ENCODE results near the gene VARS2. TPM values are rescaled to one million over a fixed set of nuclear protein-coding genes. Genes with fewer than 3 reads are reported as not detected.

The VARS2 gene
- total RNA-seq, 4 donors from 2014 or later: 9.7 to 16.5 (median 12.8) TPM

DNA sequence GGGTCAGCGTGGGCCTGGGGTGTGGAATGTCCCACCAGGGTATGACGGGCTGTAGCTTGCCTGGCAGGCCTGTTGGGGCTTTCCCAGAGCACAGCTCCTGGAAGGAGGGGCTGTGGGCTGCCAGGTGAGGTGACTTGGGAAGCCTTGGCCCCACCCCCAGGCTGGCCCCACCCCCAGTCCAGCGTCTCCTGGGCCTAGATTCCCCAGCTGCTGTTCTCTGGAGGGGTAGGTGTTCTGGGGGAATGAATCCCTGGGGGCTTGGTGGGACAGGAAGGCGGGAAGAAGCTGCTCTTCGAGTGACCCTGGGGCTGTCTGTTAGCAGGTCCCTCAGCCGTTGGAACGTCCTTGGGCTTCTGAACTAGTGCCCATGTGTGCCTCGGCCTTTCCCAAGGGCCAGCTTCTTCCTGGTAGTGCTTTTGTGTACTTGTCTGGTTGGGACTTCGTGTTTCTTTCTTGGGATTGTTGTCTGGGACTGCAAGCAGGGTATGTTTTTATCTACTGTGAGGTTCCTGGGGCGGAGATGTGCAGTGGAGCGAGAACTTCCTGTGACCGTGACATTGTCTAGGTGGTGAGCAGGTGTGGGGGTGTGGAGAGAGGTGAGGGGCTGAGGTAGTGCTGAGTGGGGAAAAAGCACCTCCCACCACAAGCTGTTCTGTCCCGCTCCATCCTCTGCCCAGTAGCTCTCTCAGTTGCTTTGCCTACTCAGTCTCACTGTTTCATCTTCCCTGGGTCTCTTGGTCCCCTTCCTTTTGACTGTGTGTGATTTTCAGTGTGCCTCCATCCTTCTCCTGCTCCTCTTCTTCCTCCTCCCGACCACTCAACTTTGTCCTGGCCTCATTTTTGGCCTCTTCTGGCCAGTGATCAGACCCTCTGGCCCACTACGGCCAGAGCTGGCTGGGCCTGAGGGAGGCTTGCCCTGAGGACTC lies 31.0 kb upstream of the VARS2 start:
- ATAC-seq: no peak
- Histone ChIP-seq H3K27ac (peak overlapping the region; percentile 90 to 96 (median 91)), H3K4me3 (peak overlapping the region in 1 of 2 donors; percentile 85), H3K9me3 (no peaks in the 10 kb centered on the region), H3K36me3 (no peaks in the 10 kb centered on the region), H3K4me1 (peaks cover 0 to 62% (median 31%) of the 10 kb centered on the region in 3 donors), H3K27me3 (no peaks in the 10 kb centered on the region)
- WGBS, 2 donors (ENCODE audit: low coverage in 1 of 2): 23 to 60% methylated on average over 1 to 2 of the region's 15 CpGs
- TF ChIP-seq POLR2AphosphoS5 (IDR thresholded peaks at IDR 0.05) (no peak), POLR2A (IDR thresholded peaks at IDR 0.05) (no peak), EP300 (IDR thresholded peaks at IDR 0.05) (no peak), CTCF (IDR thresholded peaks at IDR 0.05) (no peak)

DNA sequence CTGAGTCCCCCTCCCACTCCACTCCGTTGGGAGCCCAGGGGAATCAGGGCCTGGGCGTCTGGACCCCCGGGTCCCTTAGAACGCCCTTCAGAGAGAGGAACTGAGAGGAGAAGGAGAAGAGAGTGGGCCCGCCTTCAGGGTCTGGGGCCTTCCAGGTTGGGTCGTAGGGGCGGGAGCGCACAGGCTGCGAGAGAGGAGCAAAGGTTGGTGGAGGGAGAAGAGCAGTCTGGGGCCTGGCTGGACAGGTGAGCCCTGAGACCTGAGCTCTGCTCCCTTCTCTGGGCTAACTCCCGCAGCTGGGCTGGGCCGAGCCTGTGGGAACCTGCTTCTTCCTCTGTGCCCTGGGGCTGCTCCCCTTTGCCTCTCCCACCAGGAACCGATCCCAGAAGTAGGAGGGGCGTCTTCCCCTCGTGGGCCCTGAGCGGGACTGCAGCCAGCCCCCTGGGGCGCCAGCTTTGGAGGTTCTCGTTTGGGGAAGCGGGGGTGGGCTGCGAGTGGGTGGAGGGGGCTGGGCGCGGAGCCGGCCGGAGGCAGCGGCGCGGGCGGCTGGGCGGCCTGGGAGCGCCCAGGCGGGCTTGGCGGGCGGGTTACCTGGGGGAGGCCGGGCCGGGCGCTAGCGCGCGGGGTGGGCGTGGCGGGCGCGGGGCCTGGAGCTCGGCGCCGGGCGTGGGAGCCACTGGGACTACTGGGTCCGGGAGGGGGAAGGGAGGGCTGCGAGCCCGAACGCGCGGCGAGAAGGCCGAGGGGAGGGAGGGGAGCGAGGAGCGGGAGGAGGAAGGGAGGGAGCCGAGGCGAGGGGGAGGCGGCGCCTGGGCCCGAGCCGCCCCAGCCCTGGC lies 30.1 kb upstream of the VARS2 start, which contains the start of gene DDR1:
TSS of gene DDR1 (plus strand) at position 835 of the 836 bp plus-strand sequence. CDS start 4,211 bp downstream, outside the sequence.
- 70% methylated on average over 2 of the region's 62 CpGs; no CpG with 5 or more reads in 1 of the 2 donors for WGBS, 2 donors (ENCODE audit: low coverage in 1 of 2)
- H3K36me3 ChIP-seq: peaks cover 0 to 2% of the 10 kb centered on the region in 2 donors
- no peak for TF ChIP-seq POLR2AphosphoS5 (IDR thresholded peaks at IDR 0.05)
- peak within 1 kb of the TSS; percentile 90 to 96 (median 91) for H3K27ac ChIP-seq
- H3K4me1 ChIP-seq: peaks cover 0 to 62% (median 31%) of the 10 kb centered on the region in 3 donors
- ATAC-seq: peak; percentile 83
- peak within 1 kb of the TSS; percentile 85 to 93 for H3K4me3 ChIP-seq
- H3K27me3 ChIP-seq: no peaks in the 10 kb centered on the region
- H3K9me3 ChIP-seq: no peaks in the 10 kb centered on the region

DNA sequence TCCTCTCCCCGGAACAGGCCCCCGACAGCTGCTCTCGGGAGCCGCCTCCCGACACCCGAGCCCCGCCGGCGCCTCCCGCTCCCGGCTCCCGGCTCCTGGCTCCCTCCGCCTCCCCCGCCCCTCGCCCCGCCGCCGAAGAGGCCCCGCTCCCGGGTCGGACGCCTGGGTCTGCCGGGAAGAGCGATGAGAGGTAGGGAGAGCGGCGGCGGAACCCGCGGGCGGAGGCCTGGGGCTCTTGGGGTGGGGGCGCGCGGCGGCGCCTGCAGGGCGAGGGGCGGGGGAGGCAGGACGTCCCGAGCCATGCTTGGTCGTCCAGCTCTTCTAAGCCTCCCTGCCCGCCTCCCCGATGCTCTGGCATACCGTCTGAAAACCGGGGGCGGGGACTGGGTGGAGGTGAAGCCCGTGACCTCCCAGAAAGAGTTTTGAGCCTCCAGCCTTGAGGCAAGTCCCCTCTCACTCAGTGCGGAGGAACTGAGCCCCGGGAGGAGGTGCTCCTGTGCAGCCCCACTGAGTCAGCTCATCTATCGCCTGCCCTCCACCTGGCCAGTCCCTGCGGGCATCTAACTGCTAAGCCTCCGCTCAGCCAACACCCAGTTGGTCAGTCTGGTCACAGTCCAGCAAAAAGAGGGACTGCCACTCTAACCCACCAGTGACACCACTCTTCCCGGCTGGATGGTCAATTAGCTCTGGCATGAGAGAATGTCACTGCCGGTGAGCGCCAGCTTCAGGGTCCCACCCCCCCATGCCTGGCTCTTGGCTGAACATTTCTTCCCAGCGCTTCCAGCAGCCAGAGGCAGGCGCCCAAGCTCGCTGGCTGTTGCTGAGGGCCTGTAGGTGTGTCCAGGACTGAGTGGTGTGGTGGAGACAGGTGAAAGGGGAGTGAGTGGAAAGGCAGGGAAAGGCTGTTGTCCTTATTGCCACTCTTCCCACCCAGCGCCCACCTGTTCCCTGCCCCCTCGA lies 29.2 kb upstream of the VARS2 start:
- H3K36me3 ChIP-seq: peaks cover 0 to 11% of the 10 kb centered on the region in 2 donors
- H3K27ac ChIP-seq: peak overlapping the region; percentile 90 to 96 (median 91)
- H3K9me3 ChIP-seq: no peaks in the 10 kb centered on the region
- peak overlapping the region; percentile 85 to 93 for H3K4me3 ChIP-seq
- H3K4me1 ChIP-seq: peaks cover 0 to 66% (median 31%) of the 10 kb centered on the region in 3 donors
- TF ChIP-seq POLR2AphosphoS5 (IDR thresholded peaks at IDR 0.05): peak; percentile 22
- TF ChIP-seq POLR2A (IDR thresholded peaks at IDR 0.05): peak in 1 of 2 donors; percentile 28
- TF ChIP-seq EP300 (IDR thresholded peaks at IDR 0.05): no peak
- peak in 1 of 4 experiments; percentile 6 for TF ChIP-seq CTCF (IDR thresholded peaks at IDR 0.05)
- WGBS, 2 donors (ENCODE audit: low coverage in 1 of 2): 16 to 20% methylated on average over 5 of the region's 59 CpGs
- H3K27me3 ChIP-seq: no peaks in the 10 kb centered on the region
- ATAC-seq: peak; percentile 32

- H3K4me1 ChIP-seq: peaks cover 0 to 73% (median 31%) of the 10 kb centered on the region in 3 donors
- no peaks in the 10 kb centered on the region for H3K27me3 ChIP-seq
- H3K4me3 ChIP-seq: peak overlapping the region; percentile 85 to 93
- 3 to 33% methylated on average over 1 to 5 of the region's 7 CpGs for WGBS, 2 donors (ENCODE audit: low coverage in 1 of 2)
- H3K36me3 ChIP-seq: peaks cover 0 to 18% of the 10 kb centered on the region in 2 donors
- no peak for TF ChIP-seq POLR2A (IDR thresholded peaks at IDR 0.05)
- TF ChIP-seq POLR2AphosphoS5 (IDR thresholded peaks at IDR 0.05): no peak
- no peak for TF ChIP-seq EP300 (IDR thresholded peaks at IDR 0.05)
- no peak for TF ChIP-seq CTCF (IDR thresholded peaks at IDR 0.05)
- H3K9me3 ChIP-seq: no peaks in the 10 kb centered on the region
- H3K27ac ChIP-seq: peak overlapping the region in 3 of 4 donors; percentile 90 to 96 (median 92)
- no peak for ATAC-seq
Measured at GRCh38 chr6:30885481-30885998, 28.5 kb upstream of the VARS2 start.

Data from gastroesophageal sphincter (tissue), 4 donors.